Hepatocyte (in vitro differentiated cells): ENCODE results near the gene SMC5. TPM values are rescaled to one million over a fixed set of nuclear protein-coding genes. Genes with fewer than 3 reads are reported as not detected.

Experiments used
- DNase-seq: peaks from one replicate; pipeline ENCODE4 v3.0.0-alpha.2; 2016; ENCODE audit warnings: low spot score
- H2AFZ ChIP-seq: fragments of 200-600 bp; sonication (generic); 2 replicates; pipeline ENCODE4 v1.6.0; 2016; ENCODE audit warnings: antibody characterized with exemption, mild to moderate bottlenecking
- H3K27ac ChIP-seq: fragments of 200-600 bp; sonication (generic); 2 replicates; pipeline ENCODE4 v1.5.1; 2016; ENCODE audit warnings: mild to moderate bottlenecking
- H3K27me3 ChIP-seq: fragments of 200-600 bp; sonication (generic); 2 replicates; pipeline ENCODE4 v1.6.1; 2016
- H3K36me3 ChIP-seq: fragments of 200-600 bp; sonication (generic); replicated peaks from 2 replicates; pipeline ENCODE4 v1.5.1; 2016; ENCODE audit warnings: low read depth; ENCODE audit not compliant: insufficient read depth
- H3K4me1 ChIP-seq: fragments of 200-600 bp; sonication (generic); 2 replicates; pipeline ENCODE4 v1.5.1; 2016; ENCODE audit warnings: mild to moderate bottlenecking, moderate library complexity; ENCODE audit not compliant: insufficient read depth
- H3K4me2 ChIP-seq: fragments of 200-600 bp; sonication (generic); 2 replicates; pipeline ENCODE4 v1.6.0; 2016
- H3K4me3 ChIP-seq: fragments of 200-600 bp; sonication (generic); 2 replicates; pipeline ENCODE4 v1.5.1; 2016; ENCODE audit warnings: mild to moderate bottlenecking
- H3K79me2 ChIP-seq: fragments of 200-600 bp; sonication (generic); 2 replicates; pipeline ENCODE4 v1.6.0; 2017; ENCODE audit warnings: mild to moderate bottlenecking
- H3K9me2 ChIP-seq: fragments of 200-600 bp; sonication (generic); replicated peaks from 2 replicates; pipeline ENCODE4 v1.6.0; 2017; ENCODE audit warnings: mild to moderate bottlenecking; ENCODE audit not compliant: insufficient read depth
- H3K9me3 ChIP-seq: fragments of 200-600 bp; sonication (generic); 2 replicates; pipeline ENCODE4 v1.5.1; 2016; ENCODE audit warnings: low read depth, mild to moderate bottlenecking
- H4K20me1 ChIP-seq: fragments of 200-600 bp; sonication (generic); 2 replicates; pipeline ENCODE4 v1.6.0; 2016; ENCODE audit warnings: mild to moderate bottlenecking; ENCODE audit not compliant: insufficient read depth, poor library complexity, severe bottlenecking
- CTCF ChIP-seq: fragments of 200-600 bp; sonication (generic); IDR thresholded peaks from 2 replicates; pipeline ENCODE4 v1.5.1; 2016; ENCODE audit warnings: antibody characterized with exemption, mild to moderate bottlenecking; ENCODE audit not compliant: poor library complexity
- EZH2 ChIP-seq: fragments of 200-600 bp; sonication (generic); IDR thresholded peaks from 2 replicates; pipeline ENCODE4 v1.6.1; 2016; ENCODE audit warnings: antibody characterized with exemption, mild to moderate bottlenecking, borderline replicate concordance
- EZH2phosphoT487 ChIP-seq: fragments of 200-600 bp; sonication (generic); IDR thresholded peaks from one replicate; pipeline ENCODE4 v1.6.1; 2018; ENCODE audit warnings: antibody characterized with exemption, mild to moderate bottlenecking, low read depth, moderate library complexity; ENCODE audit not compliant: unreplicated experiment, severe bottlenecking
- WGBS: methylation state at CpG from one replicate; pipeline ENCODE4 v1.1.6; 2016; ENCODE audit warnings: low lambda C conversion rate; ENCODE audit errors: missing lambda C conversion rate; 5-methylcytosine and 5-hydroxymethylcytosine counted together
- polyA plus RNA-seq: library from polyadenylated mRNA; unstranded; fragments of >200 nt; fragmentation: Nextera tagmentation; extraction: Ambion mirVana; gene quantifications from 2 replicates; pipeline ENCODE4 v1.2.1, GENCODE V29; 2016
- total RNA-seq: library from RNA; depleted of rRNA; stranded (reverse); fragments of >200 nt; gene quantifications from 2 replicates; pipeline ENCODE4 v1.2.3, GENCODE V29; 2014

The SMC5 gene
- total and polyA plus RNA-seq, 2 experiments from 2014 or later, result 14.9 to 30.7 TPM

GRCh38 chr9:70355801-70356200 lies 97.0 kb downstream of the SMC5 start:
- H3K36me3 ChIP-seq, result no peaks in the 10 kb centered on the region
- H3K79me2 ChIP-seq, result no peaks in the 10 kb centered on the region
- no peak for DNase-seq
- no peak overlapping the region for H3K4me3 ChIP-seq
- H4K20me1 ChIP-seq, result no peaks in the 10 kb centered on the region
- WGBS, result 92% methylated on average over 3 of the region's 3 CpGs
- TF ChIP-seq EZH2, result no peak
- no peak overlapping the region for H3K4me2 ChIP-seq
- no peaks in the 10 kb centered on the region for H3K4me1 ChIP-seq
- no peak overlapping the region for H3K27ac ChIP-seq
- no peaks in the 10 kb centered on the region for H3K27me3 ChIP-seq
- no peaks in the 10 kb centered on the region for H3K9me2 ChIP-seq
- H3K9me3 ChIP-seq, result no peaks in the 10 kb centered on the region
- no peak overlapping the region for H2AFZ ChIP-seq

GRCh38 chr9:70362952-70363351 lies 104.2 kb downstream of the SMC5 start:
- no peak overlapping the region for H2AFZ ChIP-seq
- no peaks in the 10 kb centered on the region for H3K79me2 ChIP-seq
- no peaks in the 10 kb centered on the region for H3K9me2 ChIP-seq
- H4K20me1 ChIP-seq, result no peaks in the 10 kb centered on the region
- H3K4me3 ChIP-seq, result no peak overlapping the region
- no peak for TF ChIP-seq EZH2phosphoT487
- TF ChIP-seq EZH2, result no peak
- no peak for TF ChIP-seq CTCF
- no peak overlapping the region for H3K4me2 ChIP-seq
- no peaks in the 10 kb centered on the region for H3K4me1 ChIP-seq
- no peaks in the 10 kb centered on the region for H3K27me3 ChIP-seq
- no peak overlapping the region for H3K27ac ChIP-seq
- H3K9me3 ChIP-seq, result no peaks in the 10 kb centered on the region
- no peak for DNase-seq
- no peaks in the 10 kb centered on the region for H3K36me3 ChIP-seq
- 97% methylated on average over 7 of the region's 7 CpGs for WGBS

GRCh38 chr9:70363760-70364159 lies 105.0 kb downstream of the SMC5 start:
- H3K27ac ChIP-seq, result no peak overlapping the region
- no peak overlapping the region for H2AFZ ChIP-seq
- H3K4me2 ChIP-seq, result no peak overlapping the region
- no peaks in the 10 kb centered on the region for H3K27me3 ChIP-seq
- TF ChIP-seq EZH2phosphoT487 (no peak), EZH2 (no peak), CTCF (no peak)
- 95% methylated on average over 7 of the region's 7 CpGs for WGBS
- H4K20me1 ChIP-seq, result no peaks in the 10 kb centered on the region
- no peak overlapping the region for H3K4me3 ChIP-seq
- no peaks in the 10 kb centered on the region for H3K9me2 ChIP-seq
- no peaks in the 10 kb centered on the region for H3K9me3 ChIP-seq
- no peak for DNase-seq
- H3K79me2 ChIP-seq, result no peaks in the 10 kb centered on the region
- H3K36me3 ChIP-seq, result no peaks in the 10 kb centered on the region
- no peaks in the 10 kb centered on the region for H3K4me1 ChIP-seq

- WGBS, result 92% methylated on average over 6 of the region's 6 CpGs
- H3K9me2 ChIP-seq, result no peaks in the 10 kb centered on the region
- no peak overlapping the region for H3K4me3 ChIP-seq
- no peaks in the 10 kb centered on the region for H3K4me1 ChIP-seq
- H3K36me3 ChIP-seq, result no peaks in the 10 kb centered on the region
- TF ChIP-seq EZH2, result no peak
- TF ChIP-seq EZH2phosphoT487, result no peak
- no peak for TF ChIP-seq CTCF
- no peak for DNase-seq
- H3K9me3 ChIP-seq, result no peaks in the 10 kb centered on the region
- no peaks in the 10 kb centered on the region for H4K20me1 ChIP-seq
- H3K27me3 ChIP-seq, result no peaks in the 10 kb centered on the region
- no peak overlapping the region for H3K4me2 ChIP-seq
- no peak overlapping the region for H3K27ac ChIP-seq
- H3K79me2 ChIP-seq, result no peaks in the 10 kb centered on the region
- H2AFZ ChIP-seq, result no peak overlapping the region
These were observed 108.6 kb downstream of the SMC5 start for GRCh38 chr9:70367305-70367930.
